HG03432 (cell line): ENCODE measurements around the gene AUH.

Experiments used
- ATAC-seq: cut with Tn5 transposase; IDR thresholded peaks from one replicate; pipeline ENCODE4 v1.9.1; 2021; ENCODE audit warnings: mild to moderate bottlenecking, moderate library complexity; ENCODE audit not compliant: unreplicated experiment

AUH gene

GRCh38 chr9:91256235-91256634 is 105.5 kb downstream of the AUH start:
- no peak for ATAC-seq

GRCh38 chr9:91255327-91255726 is 106.4 kb downstream of the AUH start:
- ATAC-seq, result no peak

GRCh38 chr9:91253488-91253887 is 108.2 kb downstream of the AUH start:
- ATAC-seq, result no peak

- no peak for ATAC-seq
Measured at GRCh38 chr9:91248707-91249106, 113.0 kb downstream of the AUH start.

DNA sequence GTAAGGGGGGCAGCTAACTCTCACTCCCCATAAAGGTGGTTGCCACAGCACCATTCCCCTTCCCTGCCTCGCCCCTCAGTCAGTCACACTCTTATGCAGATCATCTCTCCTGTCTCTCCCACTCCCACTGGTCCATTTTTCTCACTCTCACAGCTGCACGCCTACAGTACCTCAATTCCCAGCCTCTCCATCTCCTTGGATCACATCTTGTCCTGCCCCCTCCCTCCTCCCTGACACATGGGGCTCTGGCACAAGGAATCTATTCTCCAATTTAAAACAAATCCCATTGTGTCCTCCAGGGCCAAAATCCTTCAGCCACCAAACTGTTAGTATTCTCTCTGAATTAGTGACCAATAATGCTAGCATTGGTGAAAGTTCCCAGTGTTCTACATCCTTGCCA is 114.4 kb downstream of the AUH start:
- ATAC-seq, result no peak

GRCh38 chr9:91246846-91247245 is 114.9 kb downstream of the AUH start:
- no peak for ATAC-seq

DNA sequence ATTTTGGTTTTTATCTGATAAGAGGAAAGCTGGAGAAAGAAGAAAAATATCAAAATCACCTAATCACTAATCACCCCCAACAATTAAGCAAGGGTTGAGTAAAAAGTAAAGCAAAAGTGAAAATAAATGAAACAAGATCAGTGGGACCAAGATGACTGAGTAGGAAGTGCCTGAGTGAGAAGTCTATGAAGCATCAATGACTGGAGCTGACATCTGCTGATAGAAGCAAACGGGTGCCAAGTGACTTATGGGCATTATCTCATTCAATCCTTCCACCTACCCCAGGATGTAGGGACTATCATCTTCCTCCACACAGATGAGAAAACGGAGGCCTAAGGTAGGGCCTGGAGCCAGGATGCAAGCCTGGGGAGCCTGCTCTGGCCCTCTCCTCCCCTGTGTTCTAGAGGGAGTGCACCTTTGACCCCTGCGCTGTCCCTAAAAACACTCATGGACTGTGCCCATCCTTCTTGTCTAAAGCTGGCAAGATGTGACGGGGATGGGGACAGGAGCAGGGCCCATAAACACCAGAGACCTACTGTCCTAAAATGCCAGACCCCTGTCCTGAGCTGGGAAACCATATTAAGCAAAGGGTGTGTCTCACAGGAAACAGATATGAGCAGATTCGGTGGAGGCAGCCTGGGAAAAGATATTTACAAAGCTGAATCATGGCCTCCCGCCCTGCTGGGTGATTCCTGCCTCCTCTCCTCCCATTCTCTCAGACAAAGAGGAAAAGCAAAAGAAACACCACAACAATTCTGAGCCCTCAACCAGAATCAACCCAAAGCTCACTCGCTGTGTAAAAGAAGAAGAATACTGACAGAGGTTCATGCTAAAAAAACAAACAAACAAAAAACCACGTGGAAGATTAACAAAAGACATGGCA is 116.0 kb downstream of the AUH start:
- ATAC-seq, result no peak

- no peak for ATAC-seq
Measured at GRCh38 chr9:91243029-91243428, 118.7 kb downstream of the AUH start.

- no peak for ATAC-seq
Measured at GRCh38 chr9:91241909-91242308, 119.8 kb downstream of the AUH start.

DNA sequence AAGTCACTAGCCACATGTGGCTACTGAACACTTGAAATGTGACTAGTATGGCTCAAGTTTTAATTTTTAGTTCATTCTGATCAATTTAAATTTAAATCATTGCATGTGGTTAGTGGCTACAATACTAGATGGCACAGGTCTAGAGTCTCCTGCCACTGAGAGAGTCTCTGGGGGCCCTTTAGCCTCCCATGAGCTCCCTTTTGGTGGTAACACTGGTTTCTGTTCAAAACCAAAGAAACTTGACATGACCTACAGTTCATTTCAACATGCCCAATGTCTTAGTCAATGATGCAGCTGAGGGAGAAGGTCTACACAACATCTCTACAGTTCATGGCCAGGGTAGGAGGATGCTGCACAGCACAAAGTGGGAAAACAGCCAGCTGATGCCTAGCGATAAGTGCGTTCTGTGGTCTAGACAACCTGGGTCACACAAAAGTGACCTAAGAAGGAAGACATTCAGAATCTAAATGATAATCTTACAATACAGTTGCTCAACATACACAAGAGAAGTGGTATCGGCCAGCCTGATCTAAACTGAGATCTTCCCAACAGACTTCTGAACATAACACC is 121.0 kb downstream of the AUH start:
- ATAC-seq, result no peak

- ATAC-seq, result no peak
Measured at GRCh38 chr9:91239367-91240111, 122.2 kb downstream of the AUH start.

DNA sequence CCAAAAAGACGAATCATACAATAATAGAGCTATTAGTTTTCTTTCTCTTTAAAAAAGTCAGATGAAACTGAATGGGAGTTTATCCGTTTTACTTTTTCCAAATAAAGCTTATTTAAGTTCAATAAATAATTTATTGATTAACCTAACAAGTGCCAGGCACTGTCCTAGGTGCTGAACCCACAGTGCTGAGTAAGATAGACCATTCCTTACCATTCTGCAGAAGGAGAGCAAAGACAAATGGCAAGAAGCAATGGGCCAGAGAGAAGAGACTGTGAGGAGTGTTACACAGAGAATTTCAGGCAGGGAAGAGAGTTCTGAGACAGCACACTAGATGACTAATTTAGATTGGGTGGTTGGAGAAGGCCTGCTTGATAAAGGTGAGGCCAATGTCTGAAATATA is 127.2 kb downstream of the AUH start:
- ATAC-seq, result no peak

DNA sequence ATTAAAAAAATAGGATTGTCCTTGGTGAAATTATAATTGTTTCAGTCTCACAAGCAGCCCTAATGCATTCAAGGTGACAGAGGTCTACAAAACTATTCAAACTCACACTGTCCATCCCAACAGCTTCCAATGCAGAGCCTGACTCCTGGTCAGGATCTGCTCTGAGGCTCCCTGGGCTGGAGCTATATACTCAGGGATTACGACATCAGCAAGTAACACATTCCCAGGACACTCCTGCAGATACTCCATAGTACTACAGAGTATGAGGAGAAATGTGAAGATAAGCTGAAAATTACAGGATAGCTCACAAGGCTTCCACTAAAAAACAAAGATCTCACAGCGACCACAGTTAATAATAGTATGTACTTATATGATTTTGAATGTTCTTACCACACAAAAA is 130.1 kb downstream of the AUH start:
- no peak for ATAC-seq

GRCh38 chr9:91223000-91223399 is 138.7 kb downstream of the AUH start:
- no peak for ATAC-seq

DNA sequence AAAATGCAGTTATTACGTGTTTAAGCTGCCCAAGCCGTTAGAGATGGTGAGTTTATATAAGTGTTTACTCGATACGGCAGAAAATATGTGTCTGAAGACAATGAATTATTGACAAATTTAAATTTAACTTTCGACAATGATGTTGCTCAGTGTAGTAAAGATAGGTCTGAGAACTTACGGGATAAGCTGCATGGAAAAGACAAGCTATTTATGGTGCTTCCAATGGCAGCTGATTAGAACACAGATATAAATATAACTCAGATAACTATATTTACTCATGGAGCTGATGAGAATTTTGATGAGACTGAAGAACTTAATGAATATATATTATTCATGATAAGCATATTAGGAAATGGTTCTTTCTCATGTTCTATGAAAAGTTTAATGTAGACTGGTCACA is 139.3 kb downstream of the AUH start:
- no peak for ATAC-seq

DNA sequence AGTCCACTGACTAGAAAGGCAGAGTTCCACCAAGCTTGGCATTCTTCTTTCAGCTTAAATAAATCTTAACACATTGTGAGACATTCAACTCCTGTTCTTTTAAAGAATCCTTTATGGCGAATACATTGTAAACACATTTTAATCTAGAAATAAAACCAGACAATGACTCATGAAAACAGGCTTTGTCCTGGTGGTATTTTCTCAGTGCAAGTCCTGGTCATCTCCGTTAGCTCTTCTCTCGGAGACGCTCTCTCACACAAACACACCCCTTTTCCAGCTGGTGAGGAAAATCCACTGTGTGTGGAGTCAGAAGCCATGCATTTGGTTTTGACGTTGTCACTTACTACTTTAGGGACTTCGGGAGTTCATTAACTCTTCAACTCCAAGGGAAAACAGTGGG is 140.4 kb downstream of the AUH start:
- ATAC-seq, result no peak

DNA sequence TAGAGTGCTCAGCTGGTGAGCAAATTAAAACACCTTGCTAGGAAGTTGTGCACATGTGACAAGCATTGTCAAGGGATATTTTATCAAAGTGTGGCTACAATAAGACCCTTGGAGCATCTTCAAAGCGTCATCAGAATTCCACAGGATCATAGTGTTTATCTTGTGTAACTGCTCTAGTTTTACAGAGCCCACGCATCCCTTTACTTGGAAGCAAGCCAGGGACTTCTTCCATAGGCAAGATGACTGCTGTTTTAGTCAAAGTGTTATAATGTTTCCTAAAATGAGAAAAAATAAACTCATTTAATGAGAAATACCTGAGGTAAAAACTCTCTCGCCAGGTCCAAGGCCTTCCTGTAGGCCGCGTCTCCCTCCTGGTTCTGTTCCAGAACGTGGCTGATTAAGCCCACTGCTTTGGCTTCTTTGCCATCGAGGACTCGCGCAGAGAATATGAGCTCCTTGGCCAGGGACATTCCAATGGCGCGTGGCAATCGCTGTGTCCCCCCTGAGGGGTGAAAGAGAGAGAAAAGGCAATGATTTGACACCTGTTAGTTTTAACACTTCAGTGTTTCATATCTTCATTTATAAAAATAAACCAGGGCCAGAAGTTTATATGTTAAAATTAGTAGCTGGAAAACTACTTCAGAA is 141.1 kb downstream of the AUH start:
- no peak for ATAC-seq

- ATAC-seq, result no peak
Measured at GRCh38 chr9:91220021-91220420, 141.7 kb downstream of the AUH start.

- ATAC-seq, result no peak
Measured at GRCh38 chr9:91219557-91219956, 142.2 kb downstream of the AUH start.

- no peak for ATAC-seq
Measured at GRCh38 chr9:91217388-91217787, 144.3 kb downstream of the AUH start.

- no peak for ATAC-seq
Measured at GRCh38 chr9:91214867-91215266, 146.9 kb downstream of the AUH start.
